HepG2 (cell line): ENCODE results near the gene CRIM1. TPM values are rescaled to one million over a fixed set of nuclear protein-coding genes. Genes with fewer than 3 reads are reported as not detected.

ENCODE experiments used
- ASH2L ChIP-seq: fragments of 300-600, 200-600 bp; sonication (generic); IDR thresholded peaks from 2 replicates; pipeline ENCODE4 v1.7.0; 2017; ENCODE audit warnings: low read depth, mild to moderate bottlenecking, moderate library complexity, mixed read lengths, low read length; ENCODE audit not compliant: insufficient read length
- CEBPB ChIP-seq: IDR thresholded peaks from 2 replicates; pipeline ENCODE4 v1.6.1; 2011; ENCODE audit warnings: low read depth, low read length, improper control_type of control experiment, borderline replicate concordance
- DMAP1 ChIP-seq: IDR thresholded peaks from 2 replicates; pipeline ENCODE4 v1.6.1; 2016
- DPF2 ChIP-seq: sonication (generic); formaldehyde crosslinking; IDR thresholded peaks from 2 replicates; pipeline ENCODE4 v1.4.0; 2020; ENCODE audit warnings: mild to moderate bottlenecking, low read depth, missing genetic modification reagents, borderline replicate concordance
- FOSL2 ChIP-seq: sonication (generic); formaldehyde crosslinking; IDR thresholded peaks from 2 replicates; pipeline ENCODE4 v1.4.0; 2020; ENCODE audit warnings: missing genetic modification reagents
- GTF2F1 ChIP-seq: fragments of 150-350 bp; IDR thresholded peaks from 2 replicates; pipeline ENCODE4 v1.6.1; 2014; ENCODE audit warnings: low read length
- HOXA5 ChIP-seq: sonication (generic); formaldehyde crosslinking; IDR thresholded peaks from 2 replicates; pipeline ENCODE4 v1.4.0; 2020; ENCODE audit warnings: missing genetic modification reagents
- KLF13 ChIP-seq: sonication (generic); formaldehyde crosslinking; IDR thresholded peaks from 2 replicates; pipeline ENCODE4 v1.4.0; 2020; ENCODE audit warnings: mild to moderate bottlenecking, missing genetic modification reagents
- KLF6 ChIP-seq: IDR thresholded peaks from 2 replicates; pipeline ENCODE4 v1.8.0; 2016; ENCODE audit warnings: missing biosample characterization, missing genetic modification reagents
- MIER3 ChIP-seq: IDR thresholded peaks from 2 replicates; pipeline ENCODE4 v1.6.1; 2016; ENCODE audit warnings: missing compliant biosample characterization, borderline replicate concordance
- MXD3 ChIP-seq: IDR thresholded peaks from 2 replicates; pipeline ENCODE4 v1.6.1; 2016; ENCODE audit warnings: mild to moderate bottlenecking, missing biosample characterization, missing genetic modification reagents
- NONO ChIP-seq, 2 experiments: fragments of 450-650 bp in 1 of 2; sonication (generic) in 1 of 2; formaldehyde crosslinking in 1 of 2; IDR thresholded peaks in 1 of 2; conservative IDR thresholded peaks in 1 of 2; 2 replicates each; pipeline versions ENCODE4 v1.6.1 to v1.8.0; 2017 to 2022; ENCODE audit warnings: mild to moderate bottlenecking in 1 of 2, missing genetic modification reagents in 1 of 2, moderate library complexity in 1 of 2
- RAD21 ChIP-seq: fragments of 450-650 bp; formaldehyde crosslinking; IDR thresholded peaks from 2 replicates; pipeline ENCODE4 v1.5.0; 2020; ENCODE audit warnings: mild to moderate bottlenecking
- RBM22 ChIP-seq: fragments of 200-400 bp; formaldehyde crosslinking; optimal IDR thresholded peaks from 2 replicates; pipeline ENCODE3; 2017; ENCODE audit warnings: mild to moderate bottlenecking, low read length, moderate library complexity
- ZBTB3 ChIP-seq: sonication (generic); formaldehyde crosslinking; IDR thresholded peaks from 2 replicates; pipeline ENCODE4 v1.4.0; 2020; ENCODE audit warnings: low read depth, mild to moderate bottlenecking, moderate library complexity, missing genetic modification reagents, borderline replicate concordance
- ZFP90 ChIP-seq: sonication (generic); formaldehyde crosslinking; IDR thresholded peaks from 2 replicates; pipeline ENCODE4 v1.8.0; 2022; ENCODE audit warnings: missing genetic modification reagents, mild to moderate bottlenecking, inconsistent platforms, borderline replicate concordance
- ZNF263 ChIP-seq: sonication (generic); formaldehyde crosslinking; IDR thresholded peaks from 2 replicates; pipeline ENCODE4 v1.4.0; 2020; ENCODE audit warnings: missing genetic modification reagents
- ZNF30 ChIP-seq: sonication (generic); formaldehyde crosslinking; IDR thresholded peaks from 2 replicates; pipeline ENCODE4 v1.5.0; 2020; ENCODE audit warnings: mild to moderate bottlenecking, missing genetic modification reagents
- ZNF354B ChIP-seq: sonication (generic); formaldehyde crosslinking; IDR thresholded peaks from 2 replicates; pipeline ENCODE4 v1.8.0; 2022; ENCODE audit warnings: mild to moderate bottlenecking, missing genetic modification reagents
- ZNF503 ChIP-seq: sonication (generic); formaldehyde crosslinking; IDR thresholded peaks from 2 replicates; pipeline ENCODE4 v1.4.0; 2020; ENCODE audit warnings: missing genetic modification reagents
- ZNF710 ChIP-seq: sonication (generic); formaldehyde crosslinking; IDR thresholded peaks from 2 replicates; pipeline ENCODE4 v1.5.0; 2020; ENCODE audit warnings: mild to moderate bottlenecking, missing genetic modification reagents, borderline replicate concordance
- ZNF740 ChIP-seq: sonication (generic); formaldehyde crosslinking; IDR thresholded peaks from 2 replicates; pipeline ENCODE4 v1.4.0; 2020; ENCODE audit warnings: missing genetic modification reagents
- ZNF749 ChIP-seq: sonication (generic); formaldehyde crosslinking; IDR thresholded peaks from 2 replicates; pipeline ENCODE4 v1.8.0; 2022; ENCODE audit warnings: mild to moderate bottlenecking, missing genetic modification reagents, moderate library complexity, borderline replicate concordance
- ZSCAN20 ChIP-seq: sonication (generic); formaldehyde crosslinking; IDR thresholded peaks from 2 replicates; pipeline ENCODE4 v1.4.0; 2020; ENCODE audit warnings: missing genetic modification reagents, mild to moderate bottlenecking, borderline replicate concordance
- polyA plus RNA-seq, 8 experiments: library from polyadenylated mRNA; depleted of rRNA in 3 of 8; stranded (reverse) in 7 of 8; unstranded in 1 of 8; fragments of >200 nt; fragmentation: Illumina TruSeq in 4 of 8; extraction: Trizol in 4 of 8; gene quantifications; 2 replicates each; pipeline versions ENCODE4 v1.2.1 to v1.2.3, GENCODE V29; 2011 to 2016; ENCODE audit warnings: low read depth in 4 of 8, missing spikeins in 1 of 8, mixed read lengths in 1 of 8; ENCODE audit not compliant: insufficient read depth in 1 of 8
- total RNA-seq, 5 experiments: library from RNA; depleted of rRNA; stranded (reverse); fragments of >200 nt; fragmentation: Illumina TruSeq; extraction: Trizol; gene quantifications; 2 replicates each; pipeline ENCODE4 v1.2.3, GENCODE V29; 2016; ENCODE audit warnings: low read depth in 1 of 5

Gene CRIM1
- total and polyA plus RNA-seq, 2 of the 13 experiments (the other 11 are each of a cell fraction or from before 2014, with no cell fraction given): 39.1 to 69.9 TPM

GRCh38 chr2:36380624-36381481 is 25.3 kb downstream of the CRIM1 start (continued):
- TF ChIP-seq ZNF503 (CRISPR knock-in tag) (peak; percentile 87; the same call in 1 of the 2 replicates), DPF2 (CRISPR knock-in tag) (peak; percentile 99), DMAP1 (peak; percentile 55; the same call in 1 of the 2 replicates), HOXA5 (CRISPR knock-in tag) (peak; percentile 94), RAD21 (peak; percentile 68), GTF2F1 (peak; percentile 61; the same call in 1 of the 2 replicates), ZSCAN20 (CRISPR knock-in tag) (0 out of 2 replicates have a peak, but pooled peaks have one; percentile 56), RBM22 (peak; percentile 98), ZNF354B (CRISPR knock-in tag) (0 out of 2 replicates have a peak, but pooled peaks have one; percentile 54), MXD3 (CRISPR knock-in tag) (peak; percentile 76; the same call in 1 of the 2 replicates), ZNF740 (peak; percentile 82; the same call in 1 of the 2 replicates), ZNF749 (CRISPR knock-in tag) (no peak), ZBTB3 (peak; percentile 79; the same call in 1 of the 2 replicates), MIER3 (peak; percentile 89; the same call in 1 of the 2 replicates), FOSL2 (CRISPR knock-in tag) (peak; percentile 82), ASH2L (peak; percentile 85), ZNF710 (CRISPR knock-in tag) (peak; percentile 98), KLF6 (0 out of 2 replicates have a peak, but pooled peaks have one; percentile 33), KLF13 (CRISPR knock-in tag) (no peak; the same call in 1 of the 2 replicates), CEBPB (no peak), ZNF30 (CRISPR knock-in tag) (no peak), NONO (IDR thresholded peaks at IDR 0.05) (no peak), NONO (CRISPR knock-in tag; conservative IDR thresholded peaks at IDR 0.05) (peak; percentile 98), ZNF263 (CRISPR knock-in tag) (peak; percentile 46; the same call in 1 of the 2 replicates), ZFP90 (CRISPR knock-in tag) (peak; percentile 97)
